ENCODE data around the gene CHN2. TPM values are rescaled to one million over a fixed set of nuclear protein-coding genes. Genes with fewer than 3 reads are reported as not detected.

Gene CHN2
- total RNA-seq, 1 experiment from 2014 or later: 5.0 TPM

- no peak overlapping the region for H3K27ac Mint-ChIP-seq
- no peaks in the 10 kb centered on the region for H3K9me3 Mint-ChIP-seq
- DNase-seq (ENCODE audit: low spot score) (no peak), ATAC-seq (no peak)
- ChIA-PET POLR2A (no interaction called here), CTCF (interaction anchor here (0.7 to 1.2 kb wide), 4 partner anchors 8 to 363 kb away, joined by 3 to 13 read pairs (median 3); no protein-coding TSS in a partner anchor)
- TF ChIP-seq USF2 (CRISPR knock-in tag; IDR thresholded peaks at IDR 0.05): peak; percentile 46; the same call in 1 of the 2 replicates
- TF ChIP-seq MAX (CRISPR knock-in tag; IDR thresholded peaks at IDR 0.05): no peak
- TF ChIP-seq ARID4B (CRISPR knock-in tag; IDR thresholded peaks at IDR 0.05; ENCODE audit: borderline replicate concordance): no peak
- no peak overlapping the region for H3K4me3 Mint-ChIP-seq
- H3K27me3 Mint-ChIP-seq (ENCODE audit: low read depth): no peaks in the 10 kb centered on the region
- H3K4me1 Mint-ChIP-seq: peaks cover 60% of the 10 kb centered on the region
- H3K36me3 Mint-ChIP-seq: no peaks in the 10 kb centered on the region
These were observed 94.8 kb downstream of the CHN2 start for GRCh38 chr7:29289156-29290021.

GRCh38 chr7:29290829-29291228, 96.3 kb downstream of the CHN2 start:
- ChIA-PET CTCF (interaction anchor here (0.6 kb wide), 1 partner anchor 101 kb away, joined by 3 read pairs; no protein-coding TSS in a partner anchor), POLR2A (no interaction called here)
- Mint-ChIP-seq H3K4me3 (no peak overlapping the region), H3K9me3 (no peaks in the 10 kb centered on the region), H3K4me1 (peaks cover 71% of the 10 kb centered on the region), H3K27ac (no peak overlapping the region), H3K27me3 (ENCODE audit: low read depth) (no peaks in the 10 kb centered on the region), H3K36me3 (no peaks in the 10 kb centered on the region)
- ATAC-seq: no peak
- DNase-seq (ENCODE audit: low spot score): no peak
- no peak for TF ChIP-seq RORB (CRISPR knock-in tag; IDR thresholded peaks at IDR 0.05)
- TF ChIP-seq PREB (CRISPR knock-in tag; IDR thresholded peaks at IDR 0.05; ENCODE audit: borderline replicate concordance): no peak
- TF ChIP-seq ERG (CRISPR knock-in tag; IDR thresholded peaks at IDR 0.05): no peak
- no peak for TF ChIP-seq JUN (CRISPR knock-in tag; IDR thresholded peaks at IDR 0.05)
- TF ChIP-seq ZSCAN18 (CRISPR knock-in tag; IDR thresholded peaks at IDR 0.05): no peak
- no peak for TF ChIP-seq ZNF281 (CRISPR knock-in tag; IDR thresholded peaks at IDR 0.05)
- no peak for TF ChIP-seq ZNF232 (CRISPR knock-in tag; IDR thresholded peaks at IDR 0.05)
- TF ChIP-seq AFF4 (CRISPR knock-in tag; IDR thresholded peaks at IDR 0.05; ENCODE audit: borderline replicate concordance): no peak
- no peak for TF ChIP-seq ZNF416 (CRISPR knock-in tag; IDR thresholded peaks at IDR 0.05)
- TF ChIP-seq NFE2L1 (CRISPR knock-in tag; IDR thresholded peaks at IDR 0.05): no peak
- no peak for TF ChIP-seq SMAD4 (CRISPR knock-in tag; IDR thresholded peaks at IDR 0.05)
- no peak for TF ChIP-seq NR1H2 (CRISPR knock-in tag; IDR thresholded peaks at IDR 0.05)
- no peak for TF ChIP-seq GABPB1 (CRISPR knock-in tag; IDR thresholded peaks at IDR 0.05)
- TF ChIP-seq ZNF396 (CRISPR knock-in tag; IDR thresholded peaks at IDR 0.05; ENCODE audit: borderline replicate concordance): no peak

All from WTC11 (cell line).